HG02938 (cell line): ENCODE data around the gene FTSJ1.
A peak's percentile ranks its signal among the peaks of the same experiment; 100 is the strongest.
"Not testable (repeated sequence)": the region's sequence is repeated elsewhere in the genome, so short reads cannot be mapped to it uniquely, and the experiment has no call there.

ENCODE experiments used
- ATAC-seq: cut with Tn5 transposase; IDR thresholded peaks from one replicate; pipeline ENCODE4 v1.9.1; 2021; ENCODE audit warnings: mild to moderate bottlenecking, moderate library complexity; ENCODE audit not compliant: unreplicated experiment

The FTSJ1 gene

DNA sequence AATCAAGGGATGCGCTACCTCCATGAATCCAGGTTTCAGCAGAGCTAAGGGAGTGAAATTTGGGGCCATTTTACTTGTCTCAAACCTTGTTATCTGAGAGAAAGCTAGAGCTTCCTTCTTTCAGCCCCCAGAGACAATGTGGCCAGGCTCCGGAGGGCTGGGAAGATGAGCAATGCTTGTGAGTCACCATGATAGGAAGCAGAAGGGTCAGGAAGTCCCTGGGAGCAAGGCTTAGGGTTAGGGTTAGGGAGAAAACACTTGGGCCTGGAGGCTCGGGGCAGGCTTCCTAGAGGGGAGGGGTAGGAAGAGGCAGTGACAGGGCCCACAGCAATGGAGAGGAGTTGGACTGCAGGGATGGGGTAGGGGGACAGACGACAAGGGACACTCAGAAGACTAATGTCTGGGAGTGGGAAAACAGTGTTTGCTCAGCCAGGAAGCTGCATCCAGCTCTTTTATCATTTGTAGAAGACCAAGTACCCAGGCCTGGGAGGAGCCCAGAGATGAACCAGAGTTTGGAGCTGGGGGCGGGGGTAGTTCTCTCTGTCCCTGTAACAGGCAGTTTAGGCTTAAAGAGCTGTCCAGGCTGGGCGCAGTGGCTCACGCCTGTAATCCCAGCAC is 16.4 kb downstream of the FTSJ1 start:
- ATAC-seq, result no peak

- no peak for ATAC-seq
These were observed 17.9 kb downstream of the FTSJ1 start for GRCh38 chrX:48493890-48494364.

DNA sequence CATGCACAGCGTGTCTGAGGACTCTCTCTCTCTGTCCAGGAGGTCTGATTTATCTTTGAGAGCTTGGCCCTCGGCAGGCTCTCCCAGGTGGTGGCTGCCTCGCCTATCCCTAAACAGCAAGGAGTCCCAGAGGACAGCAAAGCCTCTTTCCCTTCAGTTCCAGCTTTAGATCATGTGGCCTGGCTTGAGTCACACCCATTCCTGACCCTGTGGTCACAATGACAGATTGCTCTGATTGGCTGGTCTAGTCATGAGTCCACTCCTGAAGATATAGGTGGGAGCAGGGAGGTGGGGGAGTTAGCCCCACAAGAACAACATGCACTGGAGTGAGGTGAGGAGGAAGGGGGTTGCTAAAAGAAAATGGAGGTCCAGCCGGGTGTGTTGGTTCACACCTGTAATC is 20.7 kb downstream of the FTSJ1 start:
- no peak for ATAC-seq

GRCh38 chrX:48497871-48498270 is 21.9 kb downstream of the FTSJ1 start:
- no peak for ATAC-seq

GRCh38 chrX:48498374-48498809 is 22.4 kb downstream of the FTSJ1 start:
- ATAC-seq, result no peak

GRCh38 chrX:48504261-48504660 is 28.3 kb downstream of the FTSJ1 start:
- ATAC-seq, result no peak

- no peak for ATAC-seq
These were observed 29.5 kb downstream of the FTSJ1 start for GRCh38 chrX:48505481-48505880.

GRCh38 chrX:48507246-48507645 is 31.2 kb downstream of the FTSJ1 start:
- no peak for ATAC-seq

DNA sequence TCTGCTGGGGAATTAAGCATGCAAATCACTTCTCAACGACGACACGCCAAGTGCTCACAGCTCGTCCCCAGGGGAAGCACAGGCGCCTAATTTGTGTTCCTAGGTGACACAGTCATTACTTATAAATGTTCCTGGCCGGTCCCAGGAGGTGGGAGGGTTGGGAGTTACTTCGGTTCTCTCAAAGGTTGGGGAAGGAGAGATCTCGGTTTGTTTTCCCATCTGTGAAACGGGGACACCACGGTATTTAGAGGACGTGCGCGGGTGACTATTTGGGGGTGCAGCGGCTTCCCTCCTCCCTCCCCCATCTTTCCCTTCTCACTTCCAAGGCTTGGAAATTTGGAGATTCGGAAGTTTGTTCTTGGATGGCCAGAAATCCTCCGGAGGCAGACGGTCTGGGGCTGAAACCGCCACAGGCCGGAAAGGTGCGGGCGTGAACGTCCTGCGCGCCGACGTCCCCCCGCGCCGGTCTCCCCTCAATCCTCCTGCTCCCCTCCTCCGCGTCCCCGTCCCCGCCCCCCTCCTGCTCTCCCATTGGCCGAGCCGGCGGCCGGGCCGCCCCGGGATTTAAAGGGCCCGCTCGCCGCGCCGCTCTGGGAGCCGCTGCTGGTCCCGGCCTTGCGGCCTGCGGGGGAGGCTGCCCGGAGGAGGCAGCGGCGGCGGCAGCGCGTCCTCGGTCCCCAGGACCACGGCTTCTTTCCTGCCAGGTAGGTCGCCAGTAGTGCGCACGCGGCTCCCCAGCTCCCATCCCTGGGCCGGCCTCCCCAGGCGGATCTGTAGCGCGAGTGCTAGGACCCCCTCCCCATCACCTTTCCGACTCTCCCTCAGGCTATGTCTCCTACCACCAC is 32.6 kb downstream of the FTSJ1 start, which contains the start of gene PORCN:
Gene PORCN (plus strand): TSS at position 593 of the 845 bp plus-strand sequence. CDS start 829 bp downstream, outside the sequence.
- peak; percentile 73 for ATAC-seq

- ATAC-seq, result peak; percentile 23
These were observed 33.2 kb downstream of the FTSJ1 start for GRCh38 chrX:48509245-48509590.

GRCh38 chrX:48509619-48510018 is 33.6 kb downstream of the FTSJ1 start:
- ATAC-seq, result no peak

GRCh38 chrX:48511560-48511959 is 35.6 kb downstream of the FTSJ1 start:
- no peak for ATAC-seq

- no peak for ATAC-seq
These were observed 36.5 kb downstream of the FTSJ1 start for GRCh38 chrX:48512371-48512935.

DNA sequence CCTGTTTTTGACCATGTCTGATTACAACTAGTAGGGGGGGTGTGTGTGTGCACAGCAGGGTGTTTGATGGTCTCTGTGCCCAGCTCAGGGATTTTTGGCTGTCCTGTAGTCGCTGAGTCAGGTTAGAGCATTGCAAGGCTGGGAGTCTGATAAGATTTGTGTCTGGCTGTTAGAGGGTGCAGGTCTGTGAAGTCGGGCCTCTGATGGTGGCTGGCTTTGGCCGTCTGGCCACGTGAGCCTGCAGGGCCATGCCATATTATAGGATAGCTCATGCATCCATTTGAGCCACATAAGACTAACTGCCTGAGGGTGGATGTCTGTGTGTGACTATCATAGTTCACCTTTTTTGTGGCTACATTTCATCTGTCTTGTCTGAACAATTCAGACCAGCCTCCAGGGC is 37.7 kb downstream of the FTSJ1 start:
- ATAC-seq, result no peak

GRCh38 chrX:48514126-48514806 is 38.3 kb downstream of the FTSJ1 start:
- no peak for ATAC-seq

- no peak for ATAC-seq
These were observed 39.0 kb downstream of the FTSJ1 start for GRCh38 chrX:48514868-48515460.

- no peak for ATAC-seq
These were observed 39.8 kb downstream of the FTSJ1 start for GRCh38 chrX:48515842-48516241.

DNA sequence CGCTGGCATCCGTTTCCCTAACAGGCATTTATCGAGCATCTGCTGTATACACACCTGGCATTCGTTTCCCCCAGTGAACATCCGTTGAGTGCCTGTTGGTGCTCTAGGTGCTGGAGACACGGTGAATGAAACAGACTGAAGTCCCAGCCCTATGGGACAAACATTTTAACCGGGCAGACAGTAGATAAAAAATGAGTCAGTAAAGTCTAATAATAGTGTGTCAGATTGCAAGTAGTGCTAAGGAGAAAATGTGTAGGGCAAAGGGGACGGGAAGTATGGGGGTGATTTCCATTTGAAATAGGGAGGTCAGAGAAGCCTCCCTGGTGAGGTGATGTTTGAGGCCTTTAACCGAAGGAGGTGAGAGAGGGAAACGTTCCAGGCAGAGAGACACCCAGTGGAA is 40.3 kb downstream of the FTSJ1 start:
- no peak for ATAC-seq

GRCh38 chrX:48516987-48517386 is 41.0 kb downstream of the FTSJ1 start:
- ATAC-seq, result no peak

GRCh38 chrX:48519481-48519880 is 43.5 kb downstream of the FTSJ1 start:
- ATAC-seq, result not testable (repeated sequence)

- no peak for ATAC-seq
These were observed 44.5 kb downstream of the FTSJ1 start for GRCh38 chrX:48520455-48520854.
